Upper lobe of right lung (tissue), 1 donor: ENCODE data around the gene DIS3L2. TPM values are rescaled to one million over a fixed set of nuclear protein-coding genes. Genes with fewer than 3 reads are reported as not detected.
"Not testable (repeated sequence)": the region's sequence is repeated elsewhere in the genome, so short reads cannot be mapped to it uniquely, and the experiment has no call there.

Source experiments
- ATAC-seq: fragments of 200-7000 bp; cut with Tn5 transposase; one replicate; pipeline ENCODE4 v1.9.1; 2020; ENCODE audit warnings: mild to moderate bottlenecking, moderate library complexity
- DNase-seq: peaks from one replicate; pipeline ENCODE4 v3.0.0-alpha.2; 2020
- H3K27ac ChIP-seq: fragments of 200-600 bp; one replicate; pipeline ENCODE4 v1.8.0; 2022
- H3K27me3 ChIP-seq: fragments of 200-600 bp; one replicate; pipeline ENCODE4 v1.8.0; 2022; ENCODE audit warnings: mild to moderate bottlenecking
- H3K36me3 ChIP-seq: fragments of 200-600 bp; one replicate; pipeline ENCODE4 v1.8.0; 2022
- H3K4me1 ChIP-seq: fragments of 200-600 bp; one replicate; pipeline ENCODE4 v1.8.0; 2022
- H3K4me3 ChIP-seq: fragments of 200-600 bp; one replicate; pipeline ENCODE4 v1.8.0; 2022; ENCODE audit warnings: mild to moderate bottlenecking
- H3K9me3 ChIP-seq: fragments of 200-600 bp; one replicate; pipeline ENCODE4 v1.8.0; 2022
- intact Hi-C: fragments of 100-400 bp; cut with DNase I; formaldehyde crosslinking; loops from one replicate; pipeline ENCODE4 v1.11.0; 2022
- total RNA-seq: library from RNA; stranded (reverse); fragmentation: NEBNext Ultra II Directional; extraction: Animal tissue kit (Norgen Biotek cat#: 25700); gene quantifications from one replicate; pipeline ENCODE4 v1.2.1, GENCODE V29; 2021
- TF ChIP-seq, protein P1 (sequence below): fragments of 200-600 bp; IDR thresholded peaks from one replicate; pipeline ENCODE4 v1.8.0; 2022; ENCODE audit warnings: antibody characterized with exemption
- donor health status: DM: no; HTN: yes; CAD: no; lungs with severe emphysema.

The DIS3L2 gene
- total RNA-seq, 1 donor from 2014 or later = 35.8 TPM

- Histone ChIP-seq H3K4me3 (no peak overlapping the region), H3K27me3 (no peaks in the 10 kb centered on the region), H3K27ac (no peak overlapping the region), H3K36me3 (no peaks in the 10 kb centered on the region), H3K4me1 (no peaks in the 10 kb centered on the region), H3K9me3 (no peaks in the 10 kb centered on the region)
- TF ChIP-seq, protein P1, sequence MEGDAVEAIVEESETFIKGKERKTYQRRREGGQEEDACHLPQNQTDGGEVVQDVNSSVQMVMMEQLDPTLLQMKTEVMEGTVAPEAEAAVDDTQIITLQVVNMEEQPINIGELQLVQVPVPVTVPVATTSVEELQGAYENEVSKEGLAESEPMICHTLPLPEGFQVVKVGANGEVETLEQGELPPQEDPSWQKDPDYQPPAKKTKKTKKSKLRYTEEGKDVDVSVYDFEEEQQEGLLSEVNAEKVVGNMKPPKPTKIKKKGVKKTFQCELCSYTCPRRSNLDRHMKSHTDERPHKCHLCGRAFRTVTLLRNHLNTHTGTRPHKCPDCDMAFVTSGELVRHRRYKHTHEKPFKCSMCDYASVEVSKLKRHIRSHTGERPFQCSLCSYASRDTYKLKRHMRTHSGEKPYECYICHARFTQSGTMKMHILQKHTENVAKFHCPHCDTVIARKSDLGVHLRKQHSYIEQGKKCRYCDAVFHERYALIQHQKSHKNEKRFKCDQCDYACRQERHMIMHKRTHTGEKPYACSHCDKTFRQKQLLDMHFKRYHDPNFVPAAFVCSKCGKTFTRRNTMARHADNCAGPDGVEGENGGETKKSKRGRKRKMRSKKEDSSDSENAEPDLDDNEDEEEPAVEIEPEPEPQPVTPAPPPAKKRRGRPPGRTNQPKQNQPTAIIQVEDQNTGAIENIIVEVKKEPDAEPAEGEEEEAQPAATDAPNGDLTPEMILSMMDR = no peak
- intact Hi-C loops = no loop called here
- ATAC-seq = no peak
- DNase-seq = no peak
Observed at GRCh38 chr2:232102380-232102779, 140.9 kb downstream of the DIS3L2 start.

DNA sequence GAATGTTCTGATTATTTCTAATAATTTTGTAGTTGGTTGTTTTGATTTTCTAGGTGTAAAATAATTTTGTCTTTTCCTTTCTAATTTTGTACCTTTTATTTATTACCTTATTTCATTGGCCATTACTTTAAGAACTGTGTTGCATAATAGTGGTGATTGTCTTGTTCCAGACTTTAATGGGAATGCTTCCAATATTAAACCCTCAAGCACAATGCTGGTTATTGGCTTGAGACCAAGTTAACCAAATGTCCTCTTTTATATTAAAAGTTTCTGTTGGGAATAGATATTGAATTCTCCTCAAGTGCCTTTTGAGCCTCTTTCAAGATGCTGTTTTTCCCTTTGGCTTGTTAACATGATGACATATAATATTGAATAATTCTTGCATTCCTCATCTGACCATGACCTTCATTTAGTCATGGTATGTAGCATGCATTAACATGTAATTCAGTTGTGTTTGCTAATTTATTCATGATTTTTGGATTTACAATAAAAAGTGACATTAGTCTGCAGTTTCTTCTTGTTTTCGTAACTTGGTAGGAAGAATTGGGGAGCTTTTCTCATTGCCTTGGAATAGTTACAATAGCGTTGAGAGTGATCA, 141.7 kb downstream of the DIS3L2 start:
- Histone ChIP-seq H3K27me3 (no peaks in the 10 kb centered on the region), H3K4me3 (no peak overlapping the region), H3K9me3 (no peaks in the 10 kb centered on the region), H3K4me1 (no peaks in the 10 kb centered on the region), H3K36me3 (no peaks in the 10 kb centered on the region), H3K27ac (no peak overlapping the region)
- ATAC-seq (no peak), DNase-seq (no peak)
- TF ChIP-seq, protein P1 = no peak
- intact Hi-C loops = no loop called here

DNA sequence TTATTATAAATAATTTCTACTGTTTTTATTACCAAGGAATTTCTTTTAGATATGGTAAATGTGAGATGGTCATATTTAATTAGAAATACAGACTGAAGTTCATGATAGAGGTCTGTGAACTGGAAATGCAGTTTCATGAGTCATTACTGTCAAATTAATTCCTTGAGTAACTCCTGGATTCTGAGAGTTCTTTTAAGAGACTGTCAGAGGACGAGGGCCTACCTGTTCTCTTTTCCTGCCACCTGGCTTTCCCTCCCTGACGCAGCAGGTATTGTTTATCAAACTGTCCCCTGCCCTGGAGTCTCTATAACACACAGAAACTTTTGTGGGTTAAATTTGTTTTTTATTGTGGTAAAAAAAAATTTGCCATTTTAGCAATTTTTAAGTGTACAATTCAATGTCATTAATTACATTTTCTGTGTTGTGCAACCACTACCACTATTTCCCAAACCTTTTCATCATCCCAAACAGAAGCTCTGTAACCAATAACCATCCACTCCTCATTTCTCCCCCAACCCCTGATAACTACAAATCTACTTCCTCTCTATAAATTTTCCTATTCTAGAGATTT, 142.6 kb downstream of the DIS3L2 start:
- DNase-seq (no peak), ATAC-seq (no peak)
- TF ChIP-seq, protein P1 = no peak
- no peaks in the 10 kb centered on the region for H3K36me3 ChIP-seq
- no peaks in the 10 kb centered on the region for H3K9me3 ChIP-seq
- intact Hi-C loops = no loop called here
- no peaks in the 10 kb centered on the region for H3K27me3 ChIP-seq
- H3K4me3 ChIP-seq = no peak overlapping the region
- H3K27ac ChIP-seq = no peak overlapping the region
- no peaks in the 10 kb centered on the region for H3K4me1 ChIP-seq

DNA sequence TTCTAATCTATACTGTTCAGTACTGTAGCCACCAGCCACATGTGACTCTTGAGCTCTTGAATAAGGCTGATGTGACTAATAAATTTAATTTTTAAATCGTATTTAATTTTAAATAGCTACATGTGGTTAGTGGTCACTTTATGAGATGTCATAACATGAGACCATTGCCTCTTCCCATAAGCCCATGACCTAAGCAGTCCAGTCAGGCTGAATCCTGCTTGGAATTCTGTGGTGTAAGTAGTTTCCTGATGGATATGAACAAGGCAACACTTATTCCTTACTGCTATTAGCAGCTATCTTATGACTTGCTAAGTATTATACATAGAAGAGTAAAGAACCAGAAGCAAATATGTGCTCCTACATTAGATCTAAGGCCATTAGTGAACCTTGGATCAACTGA, 150.0 kb downstream of the DIS3L2 start:
- no peak for ATAC-seq
- intact Hi-C loops = no loop called here
- Histone ChIP-seq H3K4me3 (no peak overlapping the region), H3K4me1 (no peaks in the 10 kb centered on the region), H3K36me3 (no peaks in the 10 kb centered on the region), H3K27me3 (no peaks in the 10 kb centered on the region), H3K27ac (no peak overlapping the region), H3K9me3 (no peaks in the 10 kb centered on the region)
- DNase-seq = no peak
- TF ChIP-seq, protein P1 = no peak

DNA sequence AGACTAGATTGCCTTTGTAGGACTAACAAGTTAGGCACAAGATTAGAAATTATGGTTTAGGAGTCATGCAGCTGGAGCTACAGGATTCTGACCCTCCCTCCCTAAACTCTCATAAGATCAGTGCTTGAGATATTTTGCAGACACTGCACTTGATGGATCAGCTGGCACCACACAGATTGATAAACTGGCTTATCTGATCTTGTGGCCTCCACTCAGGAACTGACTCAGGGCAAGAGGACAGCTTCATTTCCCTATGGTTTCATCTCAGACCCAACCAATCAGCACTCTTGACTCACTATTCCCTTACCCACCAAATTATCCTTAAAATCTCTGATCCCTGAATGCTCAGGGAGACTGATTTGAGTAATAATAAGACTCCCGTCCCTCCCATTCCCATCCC, 152.3 kb downstream of the DIS3L2 start:
- TF ChIP-seq, protein P1 = no peak
- intact Hi-C loops = no loop called here
- no peak overlapping the region for H3K4me3 ChIP-seq

DNA sequence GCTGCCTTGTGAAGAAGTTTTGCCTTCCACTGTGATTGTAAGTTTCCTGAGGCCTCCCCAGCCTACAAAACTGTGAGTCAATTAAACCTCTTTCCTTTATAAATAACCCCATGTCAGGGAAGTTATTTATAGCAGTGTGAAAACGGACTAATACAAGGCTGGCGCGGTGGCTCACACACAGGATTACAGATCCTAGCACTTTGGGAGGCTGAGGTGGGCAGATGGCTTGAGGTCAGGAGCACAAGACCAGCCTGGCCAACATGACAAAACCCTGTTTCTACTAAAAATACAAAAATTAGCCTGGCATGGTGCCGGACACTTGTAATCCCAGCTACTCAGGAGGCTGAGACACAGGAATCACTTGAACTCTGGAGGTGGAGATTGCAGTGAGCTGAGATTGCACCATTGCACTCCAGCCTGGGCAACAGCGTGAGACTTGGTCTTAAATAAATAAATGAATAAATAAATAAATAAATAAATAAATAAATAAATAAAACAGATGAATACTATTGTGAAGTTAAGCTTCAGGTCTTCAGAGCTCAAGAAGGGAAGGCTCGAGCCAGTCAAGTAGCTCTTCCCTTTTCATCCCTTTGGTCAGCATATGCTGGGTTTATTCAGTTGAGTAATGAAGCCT, 154.3 kb downstream of the DIS3L2 start:
- intact Hi-C loops, H3K27me3 ChIP-seq, H3K4me3 ChIP-seq, DNase-seq, ATAC-seq, H3K36me3 ChIP-seq, H3K4me1 ChIP-seq, H3K27ac ChIP-seq, H3K9me3 ChIP-seq: not testable (repeated sequence)

More for the DNA sequence above, 152.3 kb downstream of the DIS3L2 start:
- Histone ChIP-seq H3K36me3 (no peaks in the 10 kb centered on the region), H3K27me3 (no peaks in the 10 kb centered on the region), H3K4me1 (no peaks in the 10 kb centered on the region), H3K27ac (no peak overlapping the region), H3K9me3 (no peaks in the 10 kb centered on the region)
- DNase-seq (no peak), ATAC-seq (no peak)
